Common myeloid progenitor, CD34-positive (primary cell): ENCODE results near the gene ZNF260.
"Not testable (repeated sequence)": the region's sequence is repeated elsewhere in the genome, so short reads cannot be mapped to it uniquely, and the experiment has no call there.

ENCODE experiments used
- CTCF ChIA-PET: fragments of 350-600 bp; sonication (Branson Sonifier 250); formaldehyde crosslinking; loops from one replicate; lab custom pipeline; 2021; ENCODE audit warnings: antibody characterized with exemption; lab: Charles Lee
- POLR2A ChIA-PET: fragments of 350-600 bp; sonication (Branson Sonifier 250); formaldehyde crosslinking; loops from one replicate; lab custom pipeline; 2021; ENCODE audit warnings: antibody characterized with exemption; lab: Charles Lee
- DNase-seq, 3 donors: peaks; one replicate each; pipeline versions ENCODE4 v3.0.0 to v3.0.0-alpha.2; 2013
- H3K27ac ChIP-seq, 2 experiments: 1 replicate in 1 of 2; 2 replicates in 1 of 2; pipeline ENCODE4 v1.7.0; 2013; ENCODE audit warnings: inconsistent platforms in 2 of 2, low read length in 2 of 2, mild to moderate bottlenecking in 2 of 2, low read depth in 1 of 2, moderate library complexity in 1 of 2; ENCODE audit not compliant: severe bottlenecking in 2 of 2, insufficient read depth in 1 of 2, poor library complexity in 1 of 2
- H3K27me3 ChIP-seq, 5 experiments: replicated peaks in 2 of 5; 1 replicate in 3 of 5; 2 replicates in 2 of 5; pipeline versions ENCODE4 v1.6.1 to v1.7.0; 2013; ENCODE audit warnings: low read length in 4 of 5, mild to moderate bottlenecking in 2 of 5, moderate library complexity in 2 of 5, inconsistent platforms in 1 of 5; ENCODE audit not compliant: insufficient read depth in 5 of 5, control insufficient read depth in 4 of 5
- H3K36me3 ChIP-seq, 4 experiments: 1 replicate in 2 of 4; 2 replicates in 2 of 4; pipeline versions ENCODE4 v1.6.1 to v1.7.0; 2013; ENCODE audit warnings: low read length in 3 of 4, control low read depth in 1 of 4, mild to moderate bottlenecking in 1 of 4; ENCODE audit not compliant: control insufficient read depth in 4 of 4, insufficient read depth in 4 of 4
- H3K4me1 ChIP-seq, 4 experiments: 1 replicate in 3 of 4; 2 replicates in 1 of 4; pipeline versions ENCODE4 v1.6.1 to v1.7.1; 2013; ENCODE audit warnings: low read length in 3 of 4, mild to moderate bottlenecking in 3 of 4, control low read depth in 1 of 4, inconsistent platforms in 1 of 4, moderate library complexity in 1 of 4; ENCODE audit not compliant: control insufficient read depth in 4 of 4, insufficient read depth in 4 of 4; ENCODE audit errors: control extremely low read depth in 1 of 4
- H3K4me3 ChIP-seq, 7 experiments: 1 replicate in 4 of 7; 2 replicates in 3 of 7; pipeline versions ENCODE4 v1.5.1 to v1.7.0; 2013; ENCODE audit warnings: mild to moderate bottlenecking in 7 of 7, low read length in 6 of 7, moderate library complexity in 6 of 7, inconsistent platforms in 2 of 7, low read depth in 2 of 7, control low read depth in 1 of 7; ENCODE audit not compliant: insufficient read depth in 4 of 7, control insufficient read depth in 1 of 7; ENCODE audit errors: extremely low read depth in 1 of 7
- H3K9me3 ChIP-seq, 5 experiments: 1 replicate in 4 of 5; 2 replicates in 1 of 5; pipeline versions ENCODE4 v1.6.1 to v1.7.1; 2013; ENCODE audit warnings: low read length in 4 of 5, mild to moderate bottlenecking in 2 of 5, inconsistent platforms in 1 of 5, low read depth in 1 of 5, moderate library complexity in 1 of 5; ENCODE audit not compliant: control insufficient read depth in 4 of 5, insufficient read depth in 2 of 5; ENCODE audit errors: control extremely low read depth in 1 of 5
- WGBS: methylation state at CpG from one replicate; pipeline ENCODE4 v1.1.5; 2013; ENCODE audit not compliant: insufficient coverage; 5-methylcytosine and 5-hydroxymethylcytosine counted together

ZNF260 gene

DNA sequence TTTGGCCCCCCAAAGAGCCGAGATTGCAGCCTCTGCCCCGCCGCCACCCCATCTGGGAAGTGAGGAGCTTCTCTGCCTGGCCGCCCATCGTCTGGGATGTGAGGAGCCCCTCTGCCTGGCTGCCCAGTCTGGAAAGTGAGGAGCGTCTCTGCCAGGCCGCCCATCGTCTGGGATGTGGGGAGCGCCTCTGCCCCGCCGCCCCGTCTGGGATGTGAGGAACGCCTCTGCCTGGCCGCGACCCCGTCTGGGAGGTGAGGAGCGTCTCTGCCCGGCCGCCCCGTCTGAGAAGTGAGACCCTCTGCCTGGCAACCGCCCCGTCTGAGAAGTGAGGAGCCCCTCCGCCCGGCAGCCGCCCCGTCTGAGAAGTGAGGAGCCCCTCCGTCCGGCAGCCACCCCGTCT, 37.2 kb downstream of the ZNF260 start:
- peaks cover 0 to 28% (median 13%) of the 10 kb centered on the region in 5 experiments for H3K9me3 ChIP-seq
- WGBS = 98% methylated on average over 8 of the region's 29 CpGs
- H3K36me3 ChIP-seq, H3K27me3 ChIP-seq, H3K27ac ChIP-seq, POLR2A ChIA-PET, H3K4me3 ChIP-seq, DNase-seq, CTCF ChIA-PET: not testable (repeated sequence)
- peaks cover 2 to 19% (median 13%) of the 10 kb centered on the region in 4 experiments for H3K4me1 ChIP-seq

DNA sequence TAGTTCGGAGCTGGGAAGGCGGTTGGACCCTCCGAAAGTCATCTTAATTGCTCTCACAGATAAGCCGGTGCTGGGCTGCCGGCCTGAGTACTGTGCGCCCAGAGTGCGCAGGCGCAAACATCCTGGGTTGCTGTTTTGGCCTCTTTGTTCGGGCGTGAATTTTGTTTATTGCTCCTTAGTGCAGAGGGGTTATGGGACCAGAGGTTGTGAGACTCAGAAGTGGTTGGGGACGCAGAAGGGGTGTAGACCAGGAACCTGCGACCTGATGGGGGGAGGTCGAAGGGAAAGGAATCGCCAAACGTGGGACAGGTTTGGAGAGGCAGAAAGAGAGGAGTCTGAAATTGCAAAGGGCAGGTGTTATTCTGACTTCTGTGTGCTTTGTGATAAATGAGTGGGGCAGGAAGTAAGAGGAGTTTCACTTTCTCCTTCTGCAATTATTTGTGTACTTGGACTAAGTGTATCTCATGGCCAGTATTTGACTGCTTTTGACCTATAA, 38.1 kb downstream of the ZNF260 start:
- no peaks in the 10 kb centered on the region for H3K27me3 ChIP-seq
- H3K36me3 ChIP-seq = peaks cover 0 to 12% (median 2%) of the 10 kb centered on the region in 4 experiments
- CTCF ChIA-PET = interaction anchor here (1.0 kb wide), 1 partner anchor 83 kb away, joined by 3 read pairs; the partner anchor contains the start of gene ZNF529
- POLR2A ChIA-PET = interaction anchor here (0.6 kb wide), 1 partner anchor 356 kb away, joined by 4 read pairs; no protein-coding TSS in a partner anchor
- peak overlapping the region; percentile 92 to 97 for H3K27ac ChIP-seq
- H3K4me1 ChIP-seq = peaks cover 2 to 19% (median 13%) of the 10 kb centered on the region in 4 experiments
- H3K9me3 ChIP-seq = peaks cover 0 to 29% (median 12%) of the 10 kb centered on the region in 5 experiments
- DNase-seq = peak; percentile 95 to 98 (median 97)
- peak overlapping the region; percentile 70 to 98 (median 86) for H3K4me3 ChIP-seq
- WGBS = 1% methylated on average over 10 of the region's 15 CpGs

DNA sequence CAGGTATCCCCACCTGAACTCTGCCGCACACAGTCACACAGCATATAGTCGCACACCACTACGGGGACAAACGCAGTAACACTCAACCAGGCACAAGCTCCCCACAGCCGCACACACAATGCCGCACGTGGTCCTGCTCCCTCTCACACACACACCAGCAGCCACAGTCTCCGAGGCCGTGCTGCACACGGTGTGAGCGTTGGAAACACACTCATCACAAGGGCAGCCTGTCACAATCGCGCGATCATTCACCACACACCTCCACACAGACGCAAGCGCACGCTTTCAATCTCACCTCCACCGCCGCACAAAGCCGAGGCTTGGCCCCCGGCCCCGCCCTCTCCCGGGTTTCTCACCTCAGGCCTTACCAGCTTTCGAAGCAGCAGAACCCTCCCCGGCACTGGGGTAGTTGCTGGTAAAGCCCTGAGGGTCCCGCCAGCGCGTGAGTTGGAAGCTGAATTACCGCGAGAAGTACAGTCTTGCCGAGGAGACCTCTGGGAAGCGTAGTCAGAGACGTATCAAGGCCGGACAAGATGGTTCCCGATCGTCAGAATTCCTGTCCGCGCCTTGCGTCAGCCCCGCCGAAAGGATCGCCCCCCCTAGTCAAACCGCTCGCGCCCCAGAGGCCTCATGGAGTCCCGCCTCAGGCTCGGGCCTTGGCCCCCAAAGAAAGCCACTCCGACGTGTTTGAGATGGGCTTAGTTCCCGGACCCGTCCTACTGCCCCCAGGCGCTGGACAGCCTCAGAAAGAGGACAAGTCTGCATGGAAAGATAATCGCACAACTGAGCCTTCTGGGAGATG, 38.8 kb downstream of the ZNF260 start, which contains the start of gene ZNF566:
Gene ZNF566 (minus strand): TSS at position 444 of the 802 bp plus-strand sequence. CDS start 13,004 bp downstream, outside the sequence.
- Histone ChIP-seq H3K27ac (peak within 1 kb of the TSS; percentile 92 to 97), H3K27me3 (no peaks in the 10 kb centered on the region), H3K9me3 (peaks cover 0 to 29% (median 16%) of the 10 kb centered on the region in 5 experiments), H3K4me3 (peak within 1 kb of the TSS; percentile 70 to 98 (median 86)), H3K4me1 (peaks cover 2 to 19% (median 13%) of the 10 kb centered on the region in 4 experiments), H3K36me3 (peaks cover 0 to 13% (median 2%) of the 10 kb centered on the region in 4 experiments)
- WGBS = under 1% methylated on average over 51 of the region's 53 CpGs
- POLR2A ChIA-PET = interaction anchor here (0.6 to 1.1 kb wide), 3 partner anchors 11 to 355 kb away, joined by 3 to 4 read pairs (median 3); partner anchors contain the start of gene ZNF529
- peak; percentile 99 to 100 (median 99) for DNase-seq
- CTCF ChIA-PET = interaction anchor here (1.0 to 1.2 kb wide), 2 partner anchors 10 to 84 kb away, joined by 3 read pairs; partner anchors contain the start of gene ZNF529

DNA sequence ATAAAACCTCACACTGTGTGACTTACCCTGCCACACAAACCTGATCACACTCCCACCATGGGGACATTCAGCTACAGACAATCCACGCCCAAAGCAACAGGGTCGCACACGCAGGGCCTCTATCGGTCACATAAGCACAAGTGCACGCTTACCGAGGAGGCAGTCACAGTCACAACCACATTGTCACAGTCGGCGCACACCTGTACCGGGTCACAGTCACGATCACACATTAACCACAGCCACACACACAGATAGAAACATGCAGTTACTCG, 39.3 kb downstream of the ZNF260 start:
- H3K27ac ChIP-seq = peak overlapping the region; percentile 92 to 97
- peaks cover 1 to 31% (median 19%) of the 10 kb centered on the region in 5 experiments for H3K9me3 ChIP-seq
- H3K36me3 ChIP-seq = peaks cover 0 to 17% (median 2%) of the 10 kb centered on the region in 4 experiments
- ChIA-PET CTCF (interaction anchor here (1.0 to 1.2 kb wide), 2 partner anchors 10 to 85 kb away, joined by 3 read pairs; partner anchors contain the start of gene ZNF529), POLR2A (interaction anchor here (1.1 kb wide), 1 partner anchor 85 kb away, joined by 3 read pairs; the partner anchor contains the start of gene ZNF529)
- H3K4me3 ChIP-seq = peak overlapping the region; percentile 70 to 98 (median 86)
- WGBS = 0% methylated on average over 3 of the region's 11 CpGs
- H3K27me3 ChIP-seq = no peaks in the 10 kb centered on the region
- DNase-seq = peak; percentile 38 to 78 (median 68)
- H3K4me1 ChIP-seq = peaks cover 2 to 19% (median 13%) of the 10 kb centered on the region in 4 experiments

DNA sequence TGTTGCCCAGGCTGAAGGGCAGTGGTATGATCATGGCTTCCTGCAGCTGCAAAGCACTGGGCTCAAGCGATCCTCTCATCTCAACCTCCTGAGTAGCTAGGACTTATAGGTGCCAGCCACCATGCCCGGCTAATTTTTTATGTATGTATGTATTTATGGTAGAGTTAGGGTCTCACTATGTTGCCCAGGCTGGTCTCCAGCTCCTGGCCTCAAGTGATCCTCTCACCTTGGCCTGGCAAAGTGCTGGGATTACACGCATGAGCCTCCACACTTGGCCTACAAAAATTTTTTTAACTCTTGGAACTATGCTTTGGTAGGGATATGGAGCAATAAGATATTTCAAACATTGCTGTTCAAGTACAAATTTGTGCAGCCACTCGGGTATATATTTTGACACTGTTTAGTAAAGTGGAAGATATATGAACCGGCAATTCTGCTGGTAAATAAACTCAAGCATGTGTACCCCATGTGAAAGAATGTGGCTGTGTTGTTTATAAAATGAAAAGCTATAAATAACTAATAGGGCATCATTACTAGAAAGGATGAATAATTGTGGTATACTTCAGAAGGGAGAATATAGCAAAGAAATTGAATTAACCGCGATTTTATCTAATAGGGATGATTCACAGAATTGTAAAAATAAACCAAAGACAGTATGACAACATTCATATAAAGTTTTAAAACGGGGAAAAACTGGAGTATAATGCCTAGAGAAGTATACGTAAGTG, 39.8 kb downstream of the ZNF260 start:
- DNase-seq = no peak
- POLR2A ChIA-PET = interaction anchor here (1.1 kb wide), 1 partner anchor 85 kb away, joined by 3 read pairs; the partner anchor contains the start of gene ZNF529
- Histone ChIP-seq H3K4me3 (peak overlapping the region; percentile 70 to 98 (median 86)), H3K9me3 (peaks cover 1 to 33% (median 19%) of the 10 kb centered on the region in 5 experiments), H3K27me3 (no peaks in the 10 kb centered on the region), H3K4me1 (peaks cover 2 to 19% (median 13%) of the 10 kb centered on the region in 4 experiments), H3K36me3 (peaks cover 0 to 17% (median 2%) of the 10 kb centered on the region in 4 experiments), H3K27ac (peak overlapping the region; percentile 92 to 97)
- CTCF ChIA-PET = interaction anchor here (1.2 kb wide), 1 partner anchor 9 kb away, joined by 3 read pairs; no protein-coding TSS in a partner anchor
- WGBS = 100% methylated on average over 3 of the region's 9 CpGs

DNA sequence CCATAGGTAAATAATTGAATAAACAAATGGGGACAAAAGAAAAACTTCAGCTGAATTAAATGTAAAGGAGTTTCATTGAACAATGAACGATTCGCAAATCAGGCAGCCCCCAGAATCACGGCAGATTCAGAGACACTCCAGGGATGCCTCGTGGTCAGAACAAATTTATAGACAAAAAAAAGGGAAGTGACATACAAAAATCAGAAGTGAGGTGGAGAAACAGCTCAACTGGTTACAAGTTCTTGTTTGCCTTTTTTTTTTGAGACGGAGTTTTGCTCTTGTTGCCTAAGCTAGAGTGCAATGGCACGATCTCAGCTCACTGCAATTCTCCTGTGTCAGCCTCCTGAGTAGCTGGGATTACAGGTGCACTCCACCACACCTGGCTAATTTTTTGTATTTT, 44.4 kb downstream of the ZNF260 start:
- no peak overlapping the region for H3K27ac ChIP-seq
- DNase-seq = peak in 1 of 3 donors; percentile 29
- POLR2A ChIA-PET = no interaction called here
- no peak overlapping the region for H3K4me3 ChIP-seq
- peaks cover 0 to 9% (median 3%) of the 10 kb centered on the region in 4 experiments for H3K4me1 ChIP-seq
- no peaks in the 10 kb centered on the region for H3K27me3 ChIP-seq
- CTCF ChIA-PET = no interaction called here
- peaks cover 11 to 61% (median 30%) of the 10 kb centered on the region in 5 experiments for H3K9me3 ChIP-seq
- peaks cover 8 to 47% (median 10%) of the 10 kb centered on the region in 4 experiments for H3K36me3 ChIP-seq
- WGBS = 94% methylated on average over 6 of the region's 6 CpGs
